GM19463 (cell line): ENCODE data around the gene NXN.
"Not testable (repeated sequence)": the region's sequence is repeated elsewhere in the genome, so short reads cannot be mapped to it uniquely, and the experiment has no call there.

ENCODE experiments used
- ATAC-seq: cut with Tn5 transposase; IDR thresholded peaks from one replicate; pipeline ENCODE4 v1.9.1; 2021; ENCODE audit warnings: mild to moderate bottlenecking, moderate library complexity; ENCODE audit not compliant: unreplicated experiment

NXN gene

GRCh38 chr17:1007310-1008007 lies 27.9 kb upstream of the NXN start:
- no peak for ATAC-seq

- no peak for ATAC-seq
Measured at GRCh38 chr17:1006054-1006453, 26.5 kb upstream of the NXN start.

- ATAC-seq, result no peak
Measured at GRCh38 chr17:1005361-1005946, 25.9 kb upstream of the NXN start.

- ATAC-seq, result no peak
Measured at GRCh38 chr17:1004769-1005295, 25.3 kb upstream of the NXN start.

GRCh38 chr17:1003972-1004768 lies 24.6 kb upstream of the NXN start:
- ATAC-seq, result no peak

- no peak for ATAC-seq
Measured at GRCh38 chr17:1003633-1003971, 24.0 kb upstream of the NXN start.

GRCh38 chr17:1002771-1003555 lies 23.4 kb upstream of the NXN start:
- ATAC-seq, result no peak

GRCh38 chr17:1002412-1002753 lies 22.8 kb upstream of the NXN start:
- ATAC-seq, result no peak

GRCh38 chr17:1001640-1002411 lies 22.2 kb upstream of the NXN start:
- no peak for ATAC-seq

- no peak for ATAC-seq
Measured at GRCh38 chr17:1000597-1001461, 21.3 kb upstream of the NXN start.

GRCh38 chr17:998111-998510 lies 18.5 kb upstream of the NXN start:
- no peak for ATAC-seq

- peak; percentile 90 for ATAC-seq
Measured at GRCh38 chr17:996554-997344, 17.2 kb upstream of the NXN start, which contains the start of gene TIMM22. Gene TIMM22, plus strand, starts transcription at chr17:997129. Its CDS starts 14 bp downstream, at chr17:997143.

GRCh38 chr17:995324-995723 lies 15.7 kb upstream of the NXN start:
- ATAC-seq, result not testable (repeated sequence)

GRCh38 chr17:992933-993332 lies 13.4 kb upstream of the NXN start:
- ATAC-seq, result no peak

GRCh38 chr17:988561-988960 lies 9.0 kb upstream of the NXN start:
- no peak for ATAC-seq

GRCh38 chr17:987931-988330 lies 8.4 kb upstream of the NXN start:
- ATAC-seq, result no peak

GRCh38 chr17:986322-986929 lies 6.8 kb upstream of the NXN start:
- ATAC-seq, result no peak

- no peak for ATAC-seq
Measured at GRCh38 chr17:983921-984320, 4.3 kb upstream of the NXN start.
